ENCODE data around the gene THADA.

The THADA gene

DNA sequence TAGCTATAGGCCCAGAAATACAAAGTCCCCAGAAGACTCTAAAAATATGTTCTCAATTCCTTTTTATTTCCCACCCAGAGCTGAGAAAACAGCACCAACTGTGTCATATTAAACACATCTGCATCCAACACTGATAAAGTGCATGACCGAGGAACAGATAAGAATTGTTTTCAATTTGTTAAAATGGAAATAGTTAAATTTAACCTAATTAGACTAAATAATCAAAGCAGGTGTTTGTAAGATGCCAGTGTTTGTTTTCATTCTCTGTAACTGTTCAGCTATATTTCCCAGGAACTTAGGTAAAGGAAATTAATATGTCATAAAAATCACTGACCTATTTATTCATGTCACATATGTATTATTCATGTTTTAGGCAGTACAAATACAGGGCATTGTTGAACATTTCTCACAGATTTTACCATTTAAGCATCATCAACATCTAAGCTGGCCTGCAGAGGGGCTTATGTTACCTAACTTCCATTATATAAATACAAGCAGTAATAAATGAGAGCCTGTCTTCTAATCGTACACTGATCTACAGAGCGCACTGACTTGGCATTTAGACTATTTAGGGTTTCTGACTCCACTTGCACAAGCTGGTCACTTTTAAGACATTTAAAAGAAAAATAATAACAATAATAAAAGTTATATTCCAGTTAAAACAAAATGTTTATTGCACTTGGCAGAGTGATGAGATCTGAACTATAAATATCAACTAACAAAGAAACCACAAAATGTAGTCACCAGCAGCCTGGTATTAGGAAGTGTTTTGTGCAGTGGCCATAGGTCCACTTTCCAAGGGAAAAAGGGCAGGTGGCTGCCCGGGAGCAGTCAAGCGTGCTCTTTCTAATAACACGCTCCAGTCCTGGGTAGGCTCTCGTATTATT lies 282.8 kb downstream of the THADA start:
- TF ChIP-seq CTCF (IDR thresholded peaks at IDR 0.05), result no peak

DNA sequence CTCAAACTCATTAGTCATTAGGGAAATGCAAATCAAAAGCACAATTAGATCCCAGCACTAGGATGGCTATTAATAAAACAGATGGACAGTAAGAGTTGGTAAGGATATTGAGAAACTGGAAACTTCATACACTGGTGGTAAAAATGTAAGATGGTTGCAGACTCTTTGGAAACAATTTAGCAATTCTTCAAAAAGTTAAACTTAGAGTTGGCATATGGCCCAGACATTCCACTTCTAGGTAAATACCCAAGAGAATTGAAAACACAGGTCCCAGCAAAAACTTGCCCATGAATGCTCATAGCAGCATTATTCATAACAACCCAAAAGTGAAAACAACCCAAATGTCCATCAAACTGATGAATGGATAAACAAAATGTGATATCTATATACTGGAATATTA lies 284.6 kb downstream of the THADA start:
- TF ChIP-seq CTCF (IDR thresholded peaks at IDR 0.05), result no peak

GRCh38 chr2:43309935-43310334 lies 285.9 kb downstream of the THADA start:
- TF ChIP-seq CTCF (IDR thresholded peaks at IDR 0.05), result no peak

- TF ChIP-seq CTCF (IDR thresholded peaks at IDR 0.05), result no peak
Observed at GRCh38 chr2:43307973-43308372, 287.9 kb downstream of the THADA start.

DNA sequence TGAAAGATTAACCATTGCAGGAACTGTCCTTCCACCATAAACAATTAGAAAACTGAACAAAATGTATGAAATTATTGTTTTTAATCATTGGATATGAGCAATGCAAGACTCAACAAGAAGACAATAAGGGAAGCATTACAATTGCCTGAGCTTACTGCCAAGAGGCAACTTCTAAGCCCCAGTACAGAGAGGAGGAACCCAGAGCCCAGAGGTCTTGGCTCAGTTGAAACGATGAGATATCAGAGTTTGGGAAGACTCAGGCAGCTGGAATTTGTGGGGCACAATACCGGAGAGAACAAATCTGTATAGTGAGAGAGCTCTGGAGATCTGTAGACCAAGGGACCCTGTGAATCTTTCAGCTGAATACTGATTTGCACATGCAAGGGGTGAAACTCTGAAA lies 288.8 kb downstream of the THADA start:
- no peak for TF ChIP-seq CTCF (IDR thresholded peaks at IDR 0.05)

- TF ChIP-seq CTCF (IDR thresholded peaks at IDR 0.05), result no peak
Observed at GRCh38 chr2:43306197-43306596, 289.6 kb downstream of the THADA start.

DNA sequence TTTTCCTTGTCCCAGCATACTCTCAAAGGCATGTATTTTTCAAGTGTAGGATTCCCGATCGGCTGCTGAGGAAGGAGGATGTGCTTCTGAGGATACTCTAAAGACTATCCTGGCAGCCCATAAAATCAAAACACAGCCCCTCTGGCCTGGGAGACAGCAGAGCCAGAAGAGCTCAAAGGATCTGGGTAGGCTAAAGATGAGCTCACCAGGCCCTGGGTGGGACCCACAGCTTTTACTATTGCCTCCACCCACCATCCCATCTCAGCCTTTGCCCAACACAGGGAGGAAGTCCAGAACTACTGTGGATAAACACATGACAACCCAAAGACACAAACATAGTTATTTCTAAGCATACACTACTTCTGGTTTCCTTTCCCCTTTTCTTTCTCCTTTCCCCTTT lies 290.3 kb downstream of the THADA start:
- TF ChIP-seq CTCF (IDR thresholded peaks at IDR 0.05), result no peak

Data from LNCAP (cell line).